Endothelial cell of umbilical vein (primary cell): ENCODE measurements around the gene MYH8. TPM values are rescaled to one million over a fixed set of nuclear protein-coding genes. Genes with fewer than 3 reads are reported as not detected.

Experiments
- BruUV-seq: library from RNA; stranded (reverse); fragments of 400-500 nt; replicated peaks from 2 replicates; lab custom pipeline; 2021; lab: Mats Ljungman, UMichigan
- CTCF ChIA-PET: fragments of 300-600, 350-600 bp; sonication (Branson Sonifier 250); formaldehyde crosslinking; loops from one replicate; lab custom pipeline; 2021; ENCODE audit warnings: antibody characterized with exemption, inconsistent platforms; lab: Charles Lee
- POLR2A ChIA-PET: fragments of 300-600, 350-600 bp; sonication (Branson Sonifier 250); formaldehyde crosslinking; loops from one replicate; lab custom pipeline; 2021; ENCODE audit warnings: antibody characterized with exemption, inconsistent platforms; lab: Charles Lee
- DNase-seq: peaks from one replicate; pipeline ENCODE4 v3.0.0-alpha.2; 2011; ENCODE audit warnings: low read depth, low spot score
- FAIRE-seq: peaks from 2 replicates; lab custom pipeline; 2011; peaks lifted over from hg19 to GRCh38; lab: Jason Lieb, UNC
- H2AFZ ChIP-seq: 2 replicates; pipeline ENCODE4 v1.6.0; 2012; ENCODE audit warnings: low read depth, low read length, control low read depth, inconsistent platforms
- H3K27ac ChIP-seq: 2 replicates; pipeline ENCODE4 v1.5.1; 2011; ENCODE audit warnings: low read depth, mild to moderate bottlenecking, control low read depth, low read length, moderate library complexity; ENCODE audit not compliant: insufficient read depth
- H3K27me3 ChIP-seq, 2 experiments: 2 replicates each; pipeline versions ENCODE4 v1.6.0 to v1.6.1; 2011; ENCODE audit warnings: low read length in 2 of 2, mixed read lengths in 1 of 2; ENCODE audit not compliant: control insufficient read depth in 2 of 2, insufficient read depth in 2 of 2
- H3K36me3 ChIP-seq, 2 experiments: 2 replicates in 1 of 2; 3 replicates in 1 of 2; pipeline ENCODE4 v1.5.1; 2011; ENCODE audit warnings: low read length in 2 of 2, mild to moderate bottlenecking in 1 of 2, moderate library complexity in 1 of 2; ENCODE audit not compliant: control insufficient read depth in 2 of 2, insufficient read depth in 2 of 2; ENCODE audit errors: extremely low read depth in 1 of 2
- H3K4me1 ChIP-seq: 3 replicates; pipeline ENCODE4 v1.5.1; 2011; ENCODE audit warnings: mild to moderate bottlenecking, low read length; ENCODE audit not compliant: control insufficient read depth, insufficient read depth; ENCODE audit errors: extremely low read depth
- H3K4me2 ChIP-seq: 2 replicates; pipeline ENCODE4 v1.6.1; 2011; ENCODE audit warnings: low read length, control low read depth, mixed read lengths; ENCODE audit not compliant: insufficient read depth
- H3K4me3 ChIP-seq, 3 experiments: fragments of 200-600 bp in 1 of 3; sonication (generic), shearing (Covaris generic) in 1 of 3; replicated peaks in 1 of 3; 2 replicates each; pipeline ENCODE4 v1.5.1; 2011 to 2016; ENCODE audit warnings: control low read depth in 3 of 3, low read length in 3 of 3, mild to moderate bottlenecking in 2 of 3, inconsistent platforms in 1 of 3, low read depth in 1 of 3, moderate library complexity in 1 of 3; ENCODE audit not compliant: insufficient read depth in 1 of 3
- H3K79me2 ChIP-seq: 2 replicates; pipeline ENCODE4 v1.6.0; 2012; ENCODE audit warnings: low read length, inconsistent platforms; ENCODE audit not compliant: control insufficient read depth, insufficient read depth
- H3K9ac ChIP-seq: replicated peaks from 2 replicates; pipeline ENCODE3; 2011; ENCODE audit warnings: low read length, control low read depth; ENCODE audit not compliant: insufficient read depth; ENCODE audit errors: extremely low read depth
- H3K9me1 ChIP-seq: replicated peaks from 3 replicates; pipeline ENCODE4 v1.6.0; 2011; ENCODE audit warnings: mild to moderate bottlenecking, low read length; ENCODE audit not compliant: control insufficient read depth, insufficient read depth; ENCODE audit errors: extremely low read depth
- H3K9me3 ChIP-seq: replicated peaks from 2 replicates; pipeline ENCODE4 v1.5.1; 2012; ENCODE audit warnings: low read length, inconsistent platforms; ENCODE audit not compliant: control insufficient read depth, insufficient read depth
- H4K20me1 ChIP-seq: replicated peaks from 2 replicates; pipeline ENCODE3; 2011; ENCODE audit warnings: mild to moderate bottlenecking, low read length; ENCODE audit not compliant: control insufficient read depth, insufficient read depth; ENCODE audit errors: extremely low read depth
- CTCF ChIP-seq, 2 donors: IDR thresholded peaks; 1 replicate in 1 of 2; 2 replicates in 1 of 2; pipeline ENCODE4 v1.5.1; 2011; ENCODE audit warnings: low read length in 2 of 2, mild to moderate bottlenecking in 2 of 2, moderate library complexity in 2 of 2, control low read depth in 1 of 2, inconsistent platforms in 1 of 2, low read depth in 1 of 2; ENCODE audit not compliant: insufficient read depth in 1 of 2; ENCODE audit errors: extremely low read depth in 1 of 2
- EZH2 ChIP-seq: IDR thresholded peaks from 2 replicates; pipeline ENCODE4 v1.6.1; 2012; ENCODE audit warnings: borderline replicate concordance, low read depth, mild to moderate bottlenecking, moderate library complexity, low read length, inconsistent platforms; ENCODE audit not compliant: severe bottlenecking
- FOS ChIP-seq: IDR thresholded peaks from 2 replicates; pipeline ENCODE4 v1.6.1; 2011; ENCODE audit warnings: mild to moderate bottlenecking, low read length, moderate library complexity, borderline replicate concordance; ENCODE audit not compliant: insufficient read depth
- GATA2 ChIP-seq: IDR thresholded peaks from 2 replicates; pipeline ENCODE4 v1.7.0; 2011; ENCODE audit warnings: low read depth, mild to moderate bottlenecking, moderate library complexity, mixed read lengths, low read length; ENCODE audit not compliant: insufficient read length, insufficient read depth
- JUN ChIP-seq: IDR thresholded peaks from 2 replicates; pipeline ENCODE4 v1.6.1; 2011; ENCODE audit warnings: borderline replicate concordance, low read depth; ENCODE audit not compliant: insufficient read length, insufficient read depth
- MAX ChIP-seq: IDR thresholded peaks from 2 replicates; pipeline ENCODE4 v1.6.1; 2011; ENCODE audit not compliant: insufficient read depth, insufficient read length
- POLR2A ChIP-seq: IDR thresholded peaks from 2 replicates; pipeline ENCODE4 v1.6.1; 2012; ENCODE audit warnings: low read depth, mild to moderate bottlenecking, control low read depth, low read length
- POLR2AphosphoS5 ChIP-seq: IDR thresholded peaks from 2 replicates; pipeline ENCODE4 v1.6.1; 2012; ENCODE audit warnings: low read depth, mild to moderate bottlenecking, control low read depth, low read length, moderate library complexity; ENCODE audit not compliant: insufficient read depth
- dilution Hi-C: fragments of 300-500 bp; cut with MboI; formaldehyde crosslinking; loops from one replicate; pipeline ENCODE4 v1.15.0; 2019; ENCODE audit warnings: low sequenced_read_pairs; ENCODE audit not compliant: extremely low pct_ligation_motif_present
- intact Hi-C: fragments of 100-400 bp; cut with micrococcal nuclease; formaldehyde crosslinking; loops from one replicate; pipeline ENCODE4 v1.10.0; 2022
- polyA plus RNA-seq, 4 experiments: library from polyadenylated mRNA; depleted of rRNA in 3 of 4; stranded (reverse) in 3 of 4; unstranded in 1 of 4; fragments of >200 nt; gene quantifications; 2 replicates each; pipeline versions ENCODE4 v1.2.1 to v1.2.3, GENCODE V29; 2011 to 2012; ENCODE audit warnings: missing spikeins in 1 of 4
- total RNA-seq: library from RNA; stranded (reverse); gene quantifications from 2 replicates; pipeline ENCODE4 v1.2.3, GENCODE V29; 2021

Gene MYH8
- total and polyA plus RNA-seq, 2 donors (not counting 3 experiments of a cell fraction or from before 2014, with no cell fraction given), result not detected

GRCh38 chr17:10447026-10447931, 25.5 kb upstream of the MYH8 start:
- no peaks in the 10 kb centered on the region for H3K4me1 ChIP-seq
- H3K9me3 ChIP-seq, result peaks cover 2% of the 10 kb centered on the region
- DNase-seq (no peak), FAIRE-seq (no peak)
- ChIA-PET POLR2A (no interaction called here), CTCF (no interaction called here)
- BruUV-seq, result no TSS peak
- dilution Hi-C loops (no loop called here), intact Hi-C loops (no loop called here)
- no peak overlapping the region for H2AFZ ChIP-seq
- no peaks in the 10 kb centered on the region for H3K9me1 ChIP-seq
- H3K27ac ChIP-seq, result no peak overlapping the region
- H4K20me1 ChIP-seq, result no peaks in the 10 kb centered on the region
- no peaks in the 10 kb centered on the region for H3K79me2 ChIP-seq
- H3K4me2 ChIP-seq, result no peak overlapping the region
- no peaks in the 10 kb centered on the region for H3K27me3 ChIP-seq
- H3K4me3 ChIP-seq, result no peak overlapping the region
- H3K36me3 ChIP-seq, result no peaks in the 10 kb centered on the region
- H3K9ac ChIP-seq, result no peak overlapping the region
- TF ChIP-seq CTCF (IDR thresholded peaks at IDR 0.05; ENCODE audit: extremely low read depth in 1 of 2, insufficient read depth in 1 of 2, low read depth in 1 of 2, low read length in 2 of 2) (no peak), FOS (no peak), POLR2A (no peak), MAX (no peak), EZH2 (no peak), POLR2AphosphoS5 (no peak), GATA2 (no peak), JUN (no peak)
